GM19452 (cell line): ENCODE data around the gene RAPSN.
"Not testable (repeated sequence)": the region's sequence is repeated elsewhere in the genome, so short reads cannot be mapped to it uniquely, and the experiment has no call there.

Experiments
- ATAC-seq: cut with Tn5 transposase; IDR thresholded peaks from one replicate; pipeline ENCODE4 v1.9.1; 2021; ENCODE audit not compliant: unreplicated experiment

The RAPSN gene

DNA sequence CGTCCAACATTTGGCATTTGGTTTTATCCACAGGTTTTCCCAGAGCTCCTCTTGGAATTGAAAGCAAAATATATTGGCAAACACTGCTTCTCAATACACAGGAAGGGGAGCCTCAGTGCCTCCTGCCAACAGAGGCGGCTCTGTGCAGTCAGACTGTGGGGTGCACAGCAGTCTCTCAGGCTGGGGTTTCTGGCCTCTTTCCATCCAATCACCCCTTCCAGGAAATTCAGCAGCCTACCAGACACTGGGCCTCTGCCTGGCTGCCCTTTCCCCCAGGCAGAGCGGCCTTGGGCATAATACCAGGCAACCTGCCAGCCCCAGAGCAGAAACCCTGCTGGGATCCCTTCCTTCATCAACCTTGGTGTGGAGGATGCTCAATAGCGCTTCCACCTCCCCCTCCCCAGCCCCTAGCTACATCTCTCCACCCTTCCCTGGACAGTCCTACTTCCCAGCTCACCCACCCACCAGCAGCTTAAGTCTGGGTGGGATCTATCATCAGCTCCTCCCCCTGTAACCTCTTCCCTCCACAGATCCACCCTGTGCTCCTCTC is 17.8 kb upstream of the RAPSN start:
- ATAC-seq = no peak

DNA sequence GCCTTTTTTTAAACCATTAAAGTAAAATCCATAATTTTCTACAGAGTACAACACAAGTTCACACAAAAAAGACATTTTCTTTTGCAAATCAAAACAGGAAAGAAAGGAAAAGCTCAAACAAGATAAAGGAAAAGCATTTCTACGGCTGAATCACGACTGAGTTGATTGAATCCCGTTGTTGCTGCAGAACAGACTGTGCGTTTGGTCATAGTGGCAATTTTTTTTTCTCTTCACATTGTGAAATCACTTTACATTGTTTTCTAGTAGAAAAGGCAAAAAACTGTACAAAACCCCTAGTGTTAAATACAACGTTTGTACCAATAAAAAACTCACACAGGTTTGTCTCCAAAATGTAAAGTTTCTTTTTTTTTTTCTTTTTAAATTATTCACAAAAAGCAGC is 17.3 kb upstream of the RAPSN start:
- ATAC-seq = no peak

DNA sequence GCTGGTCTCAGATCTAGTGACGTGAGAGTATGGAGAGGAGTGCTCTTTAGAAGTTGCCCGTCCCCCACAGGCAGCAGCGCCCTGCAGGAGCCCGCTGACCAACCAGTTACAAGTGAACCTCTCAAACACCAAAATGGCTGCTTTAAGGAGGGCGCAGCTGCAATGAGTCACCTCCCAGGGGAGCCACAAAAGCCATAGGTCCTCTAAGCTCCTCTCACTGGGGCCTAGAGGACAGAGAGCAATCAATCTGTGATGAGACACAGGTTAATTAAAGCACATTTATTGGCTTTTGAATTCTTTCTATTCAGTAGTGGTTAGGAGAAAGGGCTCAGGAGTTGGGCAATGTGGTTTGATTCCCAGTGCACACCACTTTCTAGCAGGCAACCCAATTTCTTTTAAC is 15.5 kb upstream of the RAPSN start:
- ATAC-seq = no peak

DNA sequence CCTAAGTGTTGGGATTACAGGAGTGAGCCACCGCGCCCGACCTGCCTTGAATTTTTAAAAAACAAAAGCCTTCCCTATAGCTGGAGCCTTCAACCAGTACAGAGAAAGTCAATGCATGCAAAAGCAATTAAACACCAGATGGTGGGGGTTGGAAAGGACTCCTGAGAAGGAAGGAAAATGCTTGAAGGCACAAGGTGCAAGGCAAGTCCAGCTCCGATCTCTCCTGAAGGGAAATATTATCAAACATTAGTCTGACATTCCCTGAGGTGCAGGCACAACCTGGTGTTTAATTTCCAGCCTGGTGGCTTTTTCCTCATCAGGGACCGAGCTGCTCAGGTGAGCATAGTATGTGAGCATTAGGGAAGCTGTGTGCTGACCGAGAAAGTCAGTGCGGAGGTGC is 12.9 kb upstream of the RAPSN start:
- no peak for ATAC-seq

DNA sequence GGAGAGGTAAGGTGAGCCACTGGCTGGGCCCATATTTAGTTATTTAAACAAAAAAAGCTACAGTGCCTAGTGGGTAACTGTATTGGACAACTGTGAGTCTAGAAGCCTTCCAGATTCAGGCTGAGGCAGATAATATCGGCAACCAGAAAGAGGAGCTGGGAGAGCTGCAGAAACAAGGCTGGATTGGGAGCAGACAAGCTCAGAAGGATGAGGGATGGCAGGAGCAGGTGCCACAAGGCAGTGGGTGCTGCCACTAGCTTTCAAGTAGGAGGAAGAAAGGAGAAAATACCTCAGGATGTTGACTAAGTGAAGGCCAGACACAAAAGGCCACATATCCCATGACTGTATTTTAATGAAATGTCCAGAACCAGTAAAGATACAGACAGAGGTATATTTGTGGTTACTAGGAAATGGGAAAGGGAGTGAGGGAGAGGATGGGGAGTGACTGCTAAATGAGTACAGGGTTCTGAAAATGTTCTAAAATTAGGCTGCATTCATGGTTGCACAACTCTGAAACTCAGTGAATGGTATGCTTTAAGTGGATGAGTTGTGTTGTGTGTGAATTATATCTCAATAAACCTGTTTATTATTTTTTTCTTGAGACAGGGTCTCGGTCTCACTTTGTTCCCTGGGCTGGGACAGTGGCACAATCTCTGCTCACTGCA is 11.8 kb upstream of the RAPSN start:
- ATAC-seq = no peak

DNA sequence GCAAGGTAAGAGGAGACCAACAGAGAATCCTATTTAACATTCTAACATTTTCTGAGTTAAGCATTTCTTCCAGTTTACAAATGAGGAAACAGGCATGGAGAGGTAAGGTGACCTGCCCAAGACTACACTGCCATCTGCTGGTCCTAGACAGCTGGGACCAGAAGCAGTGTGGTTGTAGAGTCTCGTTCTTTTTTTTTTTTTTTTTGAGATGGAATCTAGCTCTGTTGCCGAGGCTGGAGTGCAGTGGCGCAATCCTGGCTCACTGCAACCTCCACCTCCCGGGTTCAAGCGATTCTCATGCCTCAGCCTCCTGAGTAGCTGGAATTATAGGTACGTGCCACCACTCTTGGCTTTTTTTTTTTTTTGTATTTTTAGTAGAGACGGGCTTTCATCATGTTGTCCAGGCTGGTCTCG is 5.3 kb upstream of the RAPSN start:
- not testable (repeated sequence) for ATAC-seq

DNA sequence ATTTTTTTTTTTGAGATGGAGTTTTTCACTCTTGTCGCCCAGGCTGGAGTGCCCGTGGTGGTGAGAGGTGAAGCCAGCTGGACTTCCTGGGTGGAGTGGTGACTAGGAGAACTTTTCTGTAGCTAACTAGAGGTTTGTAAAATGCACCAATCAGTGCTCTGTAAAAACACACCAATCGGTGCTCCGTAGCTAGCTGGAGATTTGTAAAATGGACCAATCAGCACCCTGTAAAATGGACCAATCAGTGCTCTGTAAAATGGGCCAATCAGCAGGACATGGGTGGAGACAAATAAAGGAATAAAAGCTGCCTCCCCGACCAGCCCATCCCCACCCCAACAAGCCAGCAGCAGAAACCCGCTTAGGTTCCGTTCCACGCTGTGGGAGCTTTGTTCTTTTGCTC is 4.4 kb upstream of the RAPSN start:
- no peak for ATAC-seq

DNA sequence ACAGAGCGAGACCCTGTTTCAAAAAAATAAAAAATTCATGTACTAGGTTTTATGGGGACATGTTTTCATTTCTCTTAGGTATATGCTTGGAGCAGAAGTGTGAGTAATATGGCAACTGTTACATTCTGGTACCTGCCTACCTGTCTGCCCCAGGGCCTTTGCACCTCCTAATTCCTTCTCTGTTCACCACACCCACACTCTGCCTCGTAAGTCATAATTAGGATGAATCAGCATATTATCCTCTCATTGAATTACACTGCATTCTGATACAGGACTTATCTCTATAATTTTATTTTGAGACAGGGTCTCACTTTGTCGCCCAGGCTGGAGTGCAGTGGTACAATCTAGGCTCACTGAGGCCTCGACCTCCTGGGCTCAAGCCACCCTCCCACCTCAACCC is 3.1 kb upstream of the RAPSN start:
- ATAC-seq = no peak

DNA sequence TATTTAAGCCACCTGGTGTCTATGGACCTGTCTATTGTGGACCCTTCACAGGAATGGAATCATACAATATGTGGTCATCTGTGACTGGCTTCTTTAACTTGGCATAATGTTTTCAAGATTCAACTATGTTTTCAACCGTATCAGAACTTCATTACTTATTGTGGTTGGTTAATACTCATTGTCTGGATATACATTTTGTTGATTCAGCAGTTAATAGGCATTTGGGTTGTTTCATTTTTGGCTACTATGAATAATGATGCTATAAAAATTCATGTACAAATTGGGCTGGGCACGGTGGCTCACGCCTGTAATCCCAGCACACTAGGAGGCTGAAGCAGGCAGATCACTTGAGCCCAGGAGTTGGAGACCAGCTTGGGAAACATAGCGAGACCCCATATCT is 2.5 kb upstream of the RAPSN start:
- ATAC-seq = no peak

DNA sequence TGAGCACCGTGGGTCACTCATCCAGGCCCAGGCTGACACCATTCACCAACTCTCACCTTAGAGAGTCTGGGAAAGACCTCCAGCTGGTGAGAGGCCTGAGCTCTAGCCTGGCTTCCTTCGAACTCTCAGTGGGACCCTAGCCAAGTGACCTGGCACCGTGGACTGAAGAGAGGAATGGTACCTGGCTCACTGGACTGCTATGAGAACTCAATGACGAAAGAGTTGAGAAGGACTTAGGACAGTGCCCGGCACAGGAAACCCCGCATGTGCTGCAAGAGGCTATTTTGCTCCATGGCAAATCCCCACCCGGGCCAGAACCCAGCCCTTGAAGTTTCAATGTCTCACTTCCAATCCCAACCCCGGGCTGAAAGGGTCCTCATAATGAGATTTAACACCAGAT is 605 bp upstream of the RAPSN start:
- no peak for ATAC-seq

DNA sequence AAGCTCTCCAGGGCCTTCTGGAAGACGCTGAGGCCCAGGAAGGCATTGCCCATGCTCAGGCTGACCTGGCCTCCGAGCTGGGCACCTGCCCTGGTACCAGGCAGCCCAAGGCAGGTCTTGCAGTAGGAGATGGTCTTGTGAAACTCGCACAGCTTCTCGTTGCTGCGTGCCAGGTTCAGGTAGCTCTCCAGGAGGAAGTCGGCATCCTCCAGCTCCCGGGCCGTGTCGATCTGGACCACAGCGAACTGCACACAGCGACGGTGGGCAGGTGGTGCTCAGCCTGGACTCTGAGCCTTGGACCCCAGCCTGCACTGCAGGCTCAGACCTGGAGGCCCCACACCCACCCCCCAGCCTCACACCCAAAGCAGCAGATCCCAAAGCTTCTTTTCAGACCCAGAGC is 1.0 kb downstream of the RAPSN start:
- no peak for ATAC-seq

DNA sequence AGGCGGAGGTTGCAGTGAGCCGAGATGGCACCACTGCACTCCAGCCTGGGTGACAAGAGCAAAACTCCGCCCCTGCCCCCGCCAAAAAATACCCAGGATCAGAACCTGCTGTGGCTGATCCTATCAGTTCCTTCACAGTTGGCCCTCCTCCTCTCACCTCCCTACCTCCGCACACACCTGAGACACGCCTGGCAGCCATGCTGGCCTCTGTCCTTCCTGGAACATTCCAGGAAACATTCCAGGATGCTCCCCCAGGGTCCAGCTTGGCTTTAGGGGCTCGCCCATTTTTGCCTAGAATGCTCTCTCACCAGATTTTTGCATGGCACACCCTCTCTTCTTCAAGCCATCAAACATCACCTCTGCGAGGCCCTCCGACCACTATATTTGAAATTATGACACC is 2.1 kb downstream of the RAPSN start:
- ATAC-seq = no peak

DNA sequence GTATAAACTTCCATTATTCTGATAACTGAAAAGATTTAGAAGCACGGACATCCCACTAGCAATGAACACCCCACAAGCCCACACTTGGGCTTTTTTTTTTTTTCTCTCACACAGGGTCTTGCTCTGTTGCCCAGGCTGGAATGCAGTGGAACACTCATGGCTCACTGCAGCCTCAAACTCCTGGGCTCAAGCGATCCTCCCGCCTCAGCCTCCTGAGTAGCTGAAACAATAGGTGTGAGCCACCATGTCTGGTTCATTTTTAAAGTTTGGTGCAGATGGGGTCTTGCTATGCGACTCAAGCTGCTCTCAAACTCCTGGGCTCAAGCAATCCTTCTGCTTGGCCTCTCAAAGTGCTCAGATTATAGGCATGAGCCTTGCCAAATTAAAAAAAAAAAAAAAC is 3.1 kb downstream of the RAPSN start:
- ATAC-seq = no peak

DNA sequence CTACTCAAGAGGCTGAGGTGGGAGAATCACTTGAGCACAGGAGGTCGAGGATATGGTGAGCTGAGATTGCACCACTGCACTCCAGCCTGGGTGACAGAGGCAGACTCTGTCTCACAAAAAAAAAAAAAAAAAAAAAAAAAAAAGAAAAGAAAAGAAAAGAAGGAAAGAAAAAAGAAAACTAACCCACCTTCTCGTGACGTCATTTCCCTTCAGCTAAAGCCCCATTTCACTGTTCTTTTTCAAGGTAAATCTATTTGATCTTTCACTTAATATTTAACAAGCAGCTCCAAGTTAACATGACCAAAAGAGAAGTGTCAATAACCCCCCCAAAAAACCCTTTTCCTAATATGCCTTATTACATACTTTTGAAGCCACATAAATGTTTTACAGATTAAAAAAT is 5.1 kb downstream of the RAPSN start:
- ATAC-seq = no peak

DNA sequence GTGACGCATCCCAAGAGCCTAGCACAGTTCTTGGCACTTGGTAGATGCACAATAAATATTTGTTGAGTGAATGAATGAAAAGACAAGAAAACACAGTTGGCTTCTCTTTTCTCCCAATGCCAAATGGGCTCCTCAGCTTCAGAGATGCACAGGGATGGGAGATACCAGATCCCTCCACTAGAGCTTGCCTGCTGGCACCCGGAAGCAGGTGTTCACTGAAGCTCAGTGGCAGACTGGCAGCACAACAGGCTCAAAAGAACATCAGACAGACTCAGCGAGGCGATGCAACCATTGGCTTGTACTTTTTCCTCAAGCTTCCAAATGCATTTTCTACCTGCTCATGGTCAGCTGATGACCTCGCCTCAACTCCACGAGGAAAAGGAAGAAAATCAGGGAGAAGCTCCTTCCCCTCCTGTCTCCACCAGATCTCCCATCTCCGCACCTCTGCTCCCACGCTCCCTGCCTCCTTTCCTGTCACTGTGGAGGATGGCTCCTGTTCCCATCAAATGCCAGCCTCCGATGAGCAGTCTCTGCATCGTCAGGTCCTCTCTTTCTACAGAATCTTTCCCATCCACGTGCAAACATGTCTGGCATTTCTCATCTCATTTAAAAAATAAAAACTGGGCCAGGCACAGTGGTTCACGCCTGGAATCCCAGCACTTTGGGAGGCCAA is 5.8 kb downstream of the RAPSN start:
- no peak for ATAC-seq

DNA sequence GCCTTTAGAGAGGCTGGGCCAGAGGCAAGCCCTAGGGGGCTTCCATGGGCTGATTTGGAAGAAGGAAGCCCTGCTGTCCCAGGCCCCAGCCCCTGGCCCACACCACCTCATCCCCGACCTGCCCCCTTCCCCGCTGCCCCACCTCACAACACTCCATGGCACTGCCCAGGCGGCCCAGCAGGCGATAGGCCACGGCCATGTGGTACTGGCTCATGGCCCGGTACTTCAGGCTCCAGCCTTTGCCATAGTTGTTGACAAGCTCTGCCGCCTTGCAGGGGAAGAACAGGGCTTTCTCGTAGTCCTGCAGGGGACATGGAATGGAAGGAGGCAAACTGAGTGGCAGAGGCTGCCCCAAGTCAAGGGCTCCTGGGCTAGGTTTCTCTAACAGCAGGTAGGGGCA is 6.4 kb downstream of the RAPSN start:
- ATAC-seq = no peak

DNA sequence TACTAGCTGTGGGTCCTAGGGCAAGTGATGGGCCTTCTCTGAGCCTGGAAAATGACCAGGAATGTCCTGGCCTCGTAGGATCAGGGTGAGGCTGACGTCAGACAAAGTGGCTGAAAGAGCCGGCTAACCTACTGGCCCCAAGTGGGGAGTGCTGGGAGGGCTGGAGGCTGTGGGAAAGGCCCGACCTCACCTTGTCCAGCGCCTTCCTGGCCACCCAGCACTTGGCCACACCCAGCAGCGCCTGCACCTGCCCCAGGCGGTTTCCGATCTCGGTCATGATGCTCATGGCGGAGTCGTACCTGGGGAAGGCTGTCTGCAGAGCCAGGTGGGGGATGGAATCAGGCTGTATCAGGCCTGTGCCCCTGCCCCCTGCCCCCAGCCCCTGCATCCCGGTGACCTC is 7.5 kb downstream of the RAPSN start:
- ATAC-seq = no peak

DNA sequence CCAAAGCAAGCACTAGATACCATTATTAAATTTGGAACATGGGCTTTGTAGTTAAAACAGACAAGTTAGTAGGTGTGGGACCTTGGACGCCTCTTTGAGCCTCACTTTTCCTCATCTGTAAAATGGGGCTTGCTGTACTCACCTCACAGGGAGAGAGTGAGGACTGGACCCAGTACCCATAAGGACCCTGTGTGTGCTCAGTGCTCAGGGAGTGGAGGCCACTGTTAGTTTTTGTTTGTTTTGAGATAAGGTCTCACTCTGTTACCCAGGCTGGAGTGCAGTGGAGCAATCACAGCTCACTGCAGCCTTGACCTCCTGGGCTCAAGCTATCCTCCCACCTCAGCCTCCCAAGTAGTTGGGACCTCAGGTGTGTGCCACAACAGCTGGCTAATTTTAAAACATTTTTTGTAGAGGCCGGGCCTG is 8.9 kb downstream of the RAPSN start:
- no peak for ATAC-seq

DNA sequence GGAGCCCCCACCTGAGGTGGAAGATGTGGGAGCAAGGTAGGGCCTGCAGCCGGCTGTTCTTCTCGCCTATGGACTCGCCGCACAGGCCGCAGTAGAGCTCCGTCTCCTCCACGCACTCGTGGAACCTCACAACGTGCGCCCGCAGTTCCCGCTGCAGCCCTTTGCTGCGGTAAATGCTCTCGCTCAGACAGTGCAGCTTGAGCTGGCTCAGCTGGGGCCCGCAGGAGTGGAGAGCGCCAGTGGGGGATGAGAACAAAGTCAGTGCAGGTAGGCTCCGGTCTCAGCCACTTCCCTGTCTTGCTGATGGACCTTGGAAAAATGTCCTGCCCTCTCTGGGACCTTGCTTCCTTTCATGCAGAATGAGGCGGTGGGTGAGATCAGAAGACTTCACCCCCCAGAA is 10.2 kb downstream of the RAPSN start:
- ATAC-seq = no peak

DNA sequence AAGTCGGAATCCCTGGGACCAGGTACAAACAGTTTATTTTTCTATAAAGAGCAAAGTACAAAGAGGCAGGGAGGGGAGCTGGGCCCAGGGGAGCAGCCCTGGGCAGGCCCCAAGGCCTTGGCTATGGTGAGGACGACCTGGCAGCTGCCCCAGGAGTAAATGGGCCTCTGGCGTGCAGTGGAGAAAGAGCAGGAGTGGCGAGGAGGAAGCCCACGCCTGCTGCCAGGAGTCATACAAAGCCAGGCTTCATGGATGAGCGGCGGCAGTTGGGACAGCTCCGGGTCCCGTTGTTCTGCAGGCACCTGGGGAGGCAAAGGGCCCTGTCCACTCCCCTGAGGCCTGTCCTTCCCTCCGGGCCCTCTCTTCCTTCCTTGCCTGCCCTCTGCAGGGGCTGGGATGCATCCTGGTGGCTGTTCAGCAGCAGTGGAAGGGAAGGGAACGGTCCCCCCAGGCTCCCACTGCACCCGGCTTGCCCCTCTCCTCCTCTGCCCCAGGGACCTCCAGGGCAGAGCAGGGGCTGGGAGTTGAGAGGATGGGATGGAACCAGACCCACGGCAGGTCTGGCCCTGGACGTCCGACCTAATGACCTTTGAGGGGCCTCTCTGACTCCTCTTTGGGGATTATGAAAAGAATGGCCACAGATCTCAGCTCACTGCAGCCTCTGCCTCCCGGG is 11.1 kb downstream of the RAPSN start:
- ATAC-seq = no peak

DNA sequence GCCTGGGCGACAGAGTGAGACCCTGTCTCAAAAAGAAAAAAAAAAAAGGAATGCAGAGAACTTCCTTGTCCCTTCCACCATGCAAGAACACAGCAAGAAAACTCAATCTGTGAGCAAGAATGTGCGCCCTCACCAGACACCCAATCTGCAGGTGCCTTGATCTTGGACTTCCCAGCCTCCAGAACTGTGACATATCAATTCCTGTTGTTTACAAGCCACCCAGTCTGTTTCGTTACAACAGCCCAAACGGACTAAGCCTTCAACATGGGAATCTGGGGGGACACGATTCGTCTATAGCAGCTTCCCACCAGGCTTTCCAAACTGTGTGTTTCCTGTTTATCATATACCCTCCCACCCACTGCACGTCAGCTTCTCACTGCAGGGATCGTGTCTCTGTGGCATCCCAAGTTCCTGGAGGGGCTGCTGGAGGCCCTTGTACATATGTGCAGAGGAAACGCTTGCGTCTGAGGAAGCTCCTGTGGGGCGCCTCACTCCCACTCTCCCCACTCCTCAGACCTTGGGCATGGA is 11.7 kb downstream of the RAPSN start:
- ATAC-seq = no peak

DNA sequence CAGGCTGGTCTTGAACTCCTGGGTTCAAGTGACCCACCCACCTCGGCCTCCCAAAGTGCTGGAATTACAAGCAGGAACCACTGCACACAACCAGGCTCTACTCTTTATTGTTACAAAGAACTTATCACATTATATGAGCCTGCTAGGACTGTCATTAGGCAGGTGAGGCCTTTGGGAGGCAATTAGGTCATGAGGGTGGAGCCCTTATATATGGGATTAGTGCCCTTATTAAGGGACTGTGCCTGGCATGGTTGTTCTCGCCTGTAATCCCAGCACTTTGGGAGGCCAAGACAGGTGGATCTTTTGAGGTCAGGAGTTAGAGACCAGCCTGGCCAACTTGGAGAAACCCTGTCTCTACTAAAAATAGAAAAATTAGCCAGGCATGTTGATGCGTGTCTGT is 12.2 kb downstream of the RAPSN start:
- ATAC-seq = no peak
